Parathyroid adenoma (tissue), 2 donors: ENCODE results near the gene USH2A.

Experiments
- H2AFZ ChIP-seq: fragments of 300-600 bp; sonication (generic); one replicate; pipeline ENCODE4 v1.7.0; 2017; ENCODE audit warnings: antibody characterized with exemption, mild to moderate bottlenecking
- H3K27ac ChIP-seq: fragments of 300-600 bp; sonication (generic); one replicate; pipeline ENCODE4 v1.7.0; 2017
- H3K27me3 ChIP-seq: fragments of 300-600 bp; sonication (generic); one replicate; pipeline ENCODE4 v1.7.0; 2017; ENCODE audit warnings: low read length; ENCODE audit not compliant: control insufficient read depth, insufficient read depth
- H3K36me3 ChIP-seq: fragments of 300-600 bp; sonication (generic); one replicate; pipeline ENCODE4 v1.7.0; 2017; ENCODE audit warnings: low read length; ENCODE audit not compliant: control insufficient read depth, insufficient read depth
- H3K4me1 ChIP-seq: fragments of 300-600 bp; sonication (generic); one replicate; pipeline ENCODE4 v1.7.0; 2017; ENCODE audit warnings: control low read depth
- H3K4me2 ChIP-seq: fragments of 300-600 bp; sonication (generic); one replicate; pipeline ENCODE4 v1.7.0; 2017; ENCODE audit warnings: low read length
- H3K4me3 ChIP-seq: fragments of 300-600 bp; sonication (generic); one replicate; pipeline ENCODE4 v1.7.0; 2017; ENCODE audit warnings: low read depth, low read length
- H3K79me2 ChIP-seq: fragments of 300-600 bp; sonication (generic); one replicate; pipeline ENCODE4 v1.7.0; 2017; ENCODE audit warnings: control low read depth
- H3K9ac ChIP-seq: fragments of 300-600 bp; sonication (generic); one replicate; pipeline ENCODE4 v1.7.0; 2017; ENCODE audit warnings: mild to moderate bottlenecking
- H3K9me3 ChIP-seq: fragments of 300-600 bp; sonication (generic); one replicate; pipeline ENCODE4 v1.7.0; 2017; ENCODE audit warnings: low read length; ENCODE audit not compliant: control insufficient read depth
- TF ChIP-seq, protein P1 (sequence below): fragments of 300-600 bp; sonication (generic); IDR thresholded peaks from one replicate; pipeline ENCODE4 v1.7.0; 2017; ENCODE audit warnings: antibody characterized with exemption, mild to moderate bottlenecking
- donor health status: primary hyperparathyroidism.

The USH2A gene

DNA sequence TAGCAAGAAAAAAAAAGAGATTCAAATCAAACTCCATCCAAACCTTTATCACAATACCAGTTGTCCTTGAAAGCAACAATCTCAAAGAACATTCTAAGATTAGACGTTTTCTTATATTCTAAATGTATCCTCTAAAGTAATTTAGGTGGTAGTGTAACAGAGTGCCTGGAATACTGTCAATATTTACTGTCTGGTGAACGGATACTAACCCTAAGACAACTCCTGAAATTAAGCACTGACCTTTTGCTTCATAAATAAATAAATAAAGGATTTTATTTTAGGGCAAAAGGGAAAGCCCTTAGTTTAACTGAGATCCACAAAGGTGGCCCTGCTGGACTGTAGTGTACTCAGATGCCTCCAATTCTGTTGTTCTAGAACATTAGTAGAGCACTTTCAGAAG is 9.9 kb upstream of the USH2A start:
- H3K27me3 ChIP-seq, result no peaks in the 10 kb centered on the region
- no peaks in the 10 kb centered on the region for H3K4me1 ChIP-seq
- H3K9me3 ChIP-seq, result no peaks in the 10 kb centered on the region
- H3K4me3 ChIP-seq, result no peak overlapping the region
- H3K36me3 ChIP-seq, result no peaks in the 10 kb centered on the region
- TF ChIP-seq, protein P1, sequence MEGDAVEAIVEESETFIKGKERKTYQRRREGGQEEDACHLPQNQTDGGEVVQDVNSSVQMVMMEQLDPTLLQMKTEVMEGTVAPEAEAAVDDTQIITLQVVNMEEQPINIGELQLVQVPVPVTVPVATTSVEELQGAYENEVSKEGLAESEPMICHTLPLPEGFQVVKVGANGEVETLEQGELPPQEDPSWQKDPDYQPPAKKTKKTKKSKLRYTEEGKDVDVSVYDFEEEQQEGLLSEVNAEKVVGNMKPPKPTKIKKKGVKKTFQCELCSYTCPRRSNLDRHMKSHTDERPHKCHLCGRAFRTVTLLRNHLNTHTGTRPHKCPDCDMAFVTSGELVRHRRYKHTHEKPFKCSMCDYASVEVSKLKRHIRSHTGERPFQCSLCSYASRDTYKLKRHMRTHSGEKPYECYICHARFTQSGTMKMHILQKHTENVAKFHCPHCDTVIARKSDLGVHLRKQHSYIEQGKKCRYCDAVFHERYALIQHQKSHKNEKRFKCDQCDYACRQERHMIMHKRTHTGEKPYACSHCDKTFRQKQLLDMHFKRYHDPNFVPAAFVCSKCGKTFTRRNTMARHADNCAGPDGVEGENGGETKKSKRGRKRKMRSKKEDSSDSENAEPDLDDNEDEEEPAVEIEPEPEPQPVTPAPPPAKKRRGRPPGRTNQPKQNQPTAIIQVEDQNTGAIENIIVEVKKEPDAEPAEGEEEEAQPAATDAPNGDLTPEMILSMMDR, result no peak
- no peak overlapping the region for H3K27ac ChIP-seq
- H3K79me2 ChIP-seq, result no peaks in the 10 kb centered on the region
- no peak overlapping the region for H3K9ac ChIP-seq
- no peak overlapping the region for H2AFZ ChIP-seq
- no peak overlapping the region for H3K4me2 ChIP-seq

DNA sequence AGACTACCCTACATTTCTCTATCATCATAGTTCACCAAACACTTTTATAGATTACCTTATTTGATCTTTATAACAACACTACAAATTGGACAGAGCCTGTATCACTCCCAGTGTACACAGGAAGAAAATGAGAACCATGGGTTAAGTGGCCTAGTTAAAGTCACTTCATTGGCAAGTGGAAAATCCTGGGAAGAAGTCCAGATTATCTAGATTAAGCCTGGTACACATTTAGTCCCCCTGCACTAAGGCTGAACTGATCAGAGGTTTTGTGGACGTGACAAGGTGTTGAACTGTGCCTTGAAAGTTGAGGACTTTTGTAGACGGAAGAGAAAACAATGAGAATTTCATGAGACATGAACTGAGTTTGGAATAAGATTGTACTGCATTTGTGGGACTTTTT is 7.5 kb upstream of the USH2A start:
- no peaks in the 10 kb centered on the region for H3K4me1 ChIP-seq
- H3K27me3 ChIP-seq, result no peaks in the 10 kb centered on the region
- no peaks in the 10 kb centered on the region for H3K79me2 ChIP-seq
- no peak overlapping the region for H3K9ac ChIP-seq
- no peak overlapping the region for H2AFZ ChIP-seq
- TF ChIP-seq, protein P1, result no peak
- no peaks in the 10 kb centered on the region for H3K36me3 ChIP-seq
- H3K4me3 ChIP-seq, result no peak overlapping the region
- no peak overlapping the region for H3K4me2 ChIP-seq
- H3K27ac ChIP-seq, result no peak overlapping the region
- no peaks in the 10 kb centered on the region for H3K9me3 ChIP-seq

- no peak overlapping the region for H3K4me2 ChIP-seq
- H3K9me3 ChIP-seq, result no peaks in the 10 kb centered on the region
- H3K4me3 ChIP-seq, result no peak overlapping the region
These were observed 2.3 kb upstream of the USH2A start for GRCh38 chr1:216425577-216425976.

DNA sequence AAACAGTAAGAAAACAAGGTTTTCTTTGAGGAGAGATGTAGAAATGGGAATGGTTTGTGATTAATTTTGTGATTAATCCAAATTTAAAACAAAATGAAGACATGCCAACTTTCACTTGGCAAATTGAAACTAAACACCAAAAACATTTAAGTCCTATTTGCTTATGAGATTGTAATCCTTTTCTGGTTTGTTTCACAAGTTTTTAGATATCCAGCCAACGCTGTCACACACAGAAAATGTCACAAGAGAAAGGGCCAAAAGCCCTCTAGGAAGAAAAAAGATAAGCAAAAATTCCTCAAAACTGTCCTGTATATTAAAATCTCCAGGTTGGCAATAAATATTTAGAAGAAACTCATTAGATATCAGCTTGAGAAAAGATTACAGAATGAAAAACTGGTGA is 2.5 kb downstream of the USH2A start:
- no peak overlapping the region for H2AFZ ChIP-seq
- TF ChIP-seq, protein P1, result no peak
- H3K36me3 ChIP-seq, result no peaks in the 10 kb centered on the region
- no peaks in the 10 kb centered on the region for H3K79me2 ChIP-seq
- H3K27ac ChIP-seq, result no peak overlapping the region
- no peaks in the 10 kb centered on the region for H3K4me1 ChIP-seq
- no peaks in the 10 kb centered on the region for H3K27me3 ChIP-seq
- H3K9me3 ChIP-seq, result no peaks in the 10 kb centered on the region
- no peak overlapping the region for H3K9ac ChIP-seq
- H3K4me3 ChIP-seq, result no peak overlapping the region
- H3K4me2 ChIP-seq, result no peak overlapping the region

More at GRCh38 chr1:216425577-216425976, 2.3 kb upstream of the USH2A start:
- TF ChIP-seq, protein P1, result no peak
- Histone ChIP-seq H3K4me1 (no peaks in the 10 kb centered on the region), H3K79me2 (no peaks in the 10 kb centered on the region), H3K27ac (no peak overlapping the region), H2AFZ (no peak overlapping the region), H3K9ac (no peak overlapping the region), H3K36me3 (no peaks in the 10 kb centered on the region), H3K27me3 (no peaks in the 10 kb centered on the region)

DNA sequence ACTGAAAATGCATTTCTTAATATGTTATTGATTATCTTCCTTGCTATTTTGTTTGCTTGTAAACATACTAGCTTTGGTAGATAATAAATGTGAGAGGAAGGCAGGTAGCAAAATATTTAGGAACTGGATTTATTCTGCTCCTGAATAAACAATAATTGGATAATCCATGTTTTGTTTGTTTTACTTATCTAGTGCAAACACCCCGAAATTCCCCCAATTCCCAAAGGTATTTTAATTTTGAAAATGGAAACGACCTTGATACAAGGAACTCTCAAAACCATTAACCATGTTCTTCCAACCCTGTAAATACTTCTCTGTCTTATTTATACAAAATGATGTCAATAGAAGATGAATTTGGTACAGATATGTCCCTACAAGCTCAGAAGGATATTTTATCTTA is 3.0 kb downstream of the USH2A start:
- TF ChIP-seq, protein P1, result no peak
- Histone ChIP-seq H3K79me2 (no peaks in the 10 kb centered on the region), H3K4me1 (no peaks in the 10 kb centered on the region), H3K9ac (no peak overlapping the region), H3K9me3 (no peaks in the 10 kb centered on the region), H2AFZ (no peak overlapping the region), H3K36me3 (no peaks in the 10 kb centered on the region), H3K27me3 (no peaks in the 10 kb centered on the region), H3K4me3 (no peak overlapping the region), H3K4me2 (no peak overlapping the region), H3K27ac (no peak overlapping the region)
